GM19395 (cell line): Measurements from ENCODE around the gene PLBD1.

ENCODE experiments used
- ATAC-seq: cut with Tn5 transposase; IDR thresholded peaks from one replicate; pipeline ENCODE4 v1.9.1; 2021; ENCODE audit warnings: mild to moderate bottlenecking, moderate library complexity; ENCODE audit not compliant: unreplicated experiment

The PLBD1 gene

GRCh38 chr12:14570231-14570630, 2.5 kb upstream of the PLBD1 start:
- no peak for ATAC-seq

GRCh38 chr12:14564336-14564959, 3.2 kb downstream of the PLBD1 start:
- ATAC-seq: no peak

- no peak for ATAC-seq
Measured at GRCh38 chr12:14563046-14563445, 4.6 kb downstream of the PLBD1 start.

GRCh38 chr12:14562279-14562678, 5.4 kb downstream of the PLBD1 start:
- no peak for ATAC-seq

DNA sequence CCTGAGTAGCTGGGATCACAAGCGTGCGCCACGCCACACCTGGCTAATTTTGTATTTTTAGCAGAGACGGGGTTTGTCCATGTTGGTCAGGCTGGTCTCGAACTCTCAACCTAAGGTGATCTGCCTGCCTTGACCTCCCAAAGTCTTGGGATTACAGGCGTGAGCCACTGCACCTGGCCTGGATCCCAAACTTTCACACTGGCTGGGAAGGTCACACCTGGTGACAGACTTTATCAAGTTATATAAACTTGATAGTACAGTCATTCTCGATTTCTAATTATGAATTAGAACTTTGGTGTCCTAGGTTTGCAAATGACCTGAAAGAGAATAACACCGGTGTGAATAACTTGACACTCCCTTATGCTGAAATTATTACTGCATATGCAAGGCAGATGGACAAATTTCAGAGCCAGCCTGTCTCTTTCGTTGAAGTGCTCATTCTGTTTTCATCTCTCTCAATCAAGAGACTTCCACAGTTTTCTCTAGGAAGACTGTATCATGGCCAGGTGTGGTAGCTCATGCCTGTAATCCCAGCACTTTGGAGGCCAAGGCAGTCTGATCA, 5.9 kb downstream of the PLBD1 start:
- ATAC-seq: no peak

GRCh38 chr12:14560904-14561574, 6.6 kb downstream of the PLBD1 start:
- ATAC-seq: no peak

- no peak for ATAC-seq
Measured at GRCh38 chr12:14558473-14558959, 9.2 kb downstream of the PLBD1 start.

- no peak for ATAC-seq
Measured at GRCh38 chr12:14557966-14558365, 9.7 kb downstream of the PLBD1 start.

DNA sequence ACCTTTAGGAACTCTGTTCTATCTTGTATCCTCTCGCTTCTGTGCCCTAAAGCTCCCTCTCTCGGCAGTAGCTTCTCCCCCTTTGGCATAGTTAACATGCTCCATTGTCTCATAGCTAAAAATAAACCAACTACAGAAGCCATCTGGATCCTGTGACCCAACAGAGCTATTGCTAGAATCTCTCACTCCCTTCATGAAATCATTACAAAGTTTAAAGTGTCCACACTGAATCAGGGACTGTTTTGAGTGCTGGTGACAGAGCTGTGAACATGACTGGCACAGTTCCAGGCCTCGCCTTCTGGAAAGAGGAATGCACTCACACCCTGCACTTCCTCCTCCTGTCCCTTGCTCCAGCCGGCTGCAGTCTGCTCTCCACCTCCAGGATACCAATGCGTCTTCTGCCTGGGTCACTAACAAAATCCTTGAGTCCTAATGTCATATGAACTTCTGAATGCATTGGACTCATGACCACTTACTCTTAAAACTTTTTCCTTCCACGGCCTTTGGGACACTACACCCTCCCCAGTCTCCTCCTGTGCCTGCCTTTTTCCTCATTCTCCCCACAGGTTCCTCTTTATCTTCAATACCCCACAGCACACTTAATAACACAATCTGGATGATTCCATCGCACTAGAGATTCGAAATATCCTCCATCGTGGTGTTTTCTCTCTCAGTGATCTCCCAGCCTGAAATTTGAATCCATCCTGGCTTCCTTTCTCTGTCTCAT, 13.2 kb downstream of the PLBD1 start:
- no peak for ATAC-seq

GRCh38 chr12:14548609-14549008, 19.1 kb downstream of the PLBD1 start:
- ATAC-seq: no peak

DNA sequence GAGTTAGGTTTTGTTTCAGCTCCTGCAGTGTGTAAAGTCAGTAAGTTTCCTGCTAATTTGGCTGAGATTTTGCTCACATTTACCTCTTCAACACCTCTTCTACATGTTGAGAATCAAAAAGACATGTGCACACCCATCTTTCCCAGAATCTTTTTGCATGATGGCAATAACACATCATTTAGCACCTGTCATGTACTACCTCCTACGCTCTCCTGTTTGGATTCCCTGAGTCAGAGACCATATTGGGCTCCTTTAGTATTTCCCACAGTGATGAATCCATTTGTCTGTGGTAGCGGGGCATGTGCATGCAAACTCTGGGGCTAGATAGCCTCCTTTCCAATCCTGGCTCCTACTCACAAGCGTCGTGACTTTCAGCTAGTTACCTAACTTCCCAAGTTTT, 20.1 kb downstream of the PLBD1 start:
- no peak for ATAC-seq

GRCh38 chr12:14545144-14546124, 22.2 kb downstream of the PLBD1 start:
- ATAC-seq: no peak

DNA sequence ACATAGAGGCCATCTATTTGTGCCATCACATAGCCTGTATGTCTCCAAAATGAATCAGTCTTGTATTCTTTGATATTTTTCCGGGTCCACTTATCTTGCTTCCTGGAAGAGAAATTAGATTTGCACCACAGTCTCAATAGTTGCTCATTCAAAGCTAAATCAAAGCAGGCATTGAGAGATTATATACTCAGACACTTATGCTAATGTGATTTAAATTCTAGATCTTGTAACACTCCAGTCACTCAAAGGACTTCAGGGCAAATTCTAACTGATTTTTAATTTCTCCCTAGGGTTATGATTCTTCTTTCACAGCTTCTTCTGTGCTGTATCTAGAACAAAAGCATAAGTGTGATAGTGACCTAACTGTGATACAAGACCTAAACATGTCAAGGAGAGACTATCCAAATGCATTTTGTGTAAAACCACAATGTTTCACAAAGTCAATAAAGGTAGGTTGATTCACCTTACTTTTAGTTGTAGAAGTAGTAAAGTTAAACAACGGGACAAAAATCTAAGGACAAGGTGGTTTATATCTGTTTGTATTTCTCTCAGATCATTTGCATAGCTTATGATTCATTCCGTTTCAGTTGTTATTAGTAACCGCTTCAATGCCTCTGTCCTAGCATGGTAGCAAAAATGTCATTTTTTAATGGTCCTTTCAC, 26.8 kb downstream of the PLBD1 start:
- no peak for ATAC-seq

DNA sequence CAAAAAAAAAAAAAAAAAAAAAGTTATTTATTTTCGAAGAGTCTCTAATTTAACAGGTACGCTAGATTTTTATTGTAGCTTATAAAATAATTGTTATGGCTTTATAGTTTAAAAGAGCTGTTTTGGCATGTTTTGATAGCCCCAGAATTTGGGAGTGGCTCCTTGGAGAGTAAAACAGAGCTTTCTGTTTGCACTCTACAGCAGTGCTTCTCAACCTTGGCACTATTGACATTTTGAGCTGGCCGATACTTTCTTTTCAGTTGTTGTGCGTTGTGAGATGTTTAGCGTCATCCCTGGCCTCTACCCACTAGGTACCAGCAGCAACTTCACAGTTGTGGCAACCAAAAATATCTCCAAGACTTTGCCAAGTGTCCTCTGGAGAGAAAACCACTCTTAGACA, 30.6 kb downstream of the PLBD1 start:
- ATAC-seq: no peak

- ATAC-seq: no peak
Measured at GRCh38 chr12:14532152-14532551, 35.5 kb downstream of the PLBD1 start.

DNA sequence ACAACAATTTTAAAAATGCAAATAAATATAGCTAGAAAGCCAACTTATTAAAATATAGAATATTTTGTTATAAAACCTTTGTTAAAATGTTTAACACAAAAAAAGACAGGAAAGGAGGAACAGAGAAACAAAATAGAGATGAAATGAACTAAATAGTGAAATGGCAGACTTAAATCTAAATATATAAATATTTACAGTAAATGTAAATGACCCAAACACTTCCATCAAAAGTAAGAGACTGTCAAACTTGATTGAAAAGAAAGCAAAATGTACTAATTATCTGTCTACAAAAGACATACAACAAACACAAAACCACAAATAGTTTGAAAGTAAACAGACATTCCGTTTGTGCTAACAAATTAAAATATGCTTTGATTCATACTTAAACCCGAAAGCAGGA, 41.7 kb downstream of the PLBD1 start:
- no peak for ATAC-seq

GRCh38 chr12:14521822-14522221, 45.9 kb downstream of the PLBD1 start:
- no peak for ATAC-seq

DNA sequence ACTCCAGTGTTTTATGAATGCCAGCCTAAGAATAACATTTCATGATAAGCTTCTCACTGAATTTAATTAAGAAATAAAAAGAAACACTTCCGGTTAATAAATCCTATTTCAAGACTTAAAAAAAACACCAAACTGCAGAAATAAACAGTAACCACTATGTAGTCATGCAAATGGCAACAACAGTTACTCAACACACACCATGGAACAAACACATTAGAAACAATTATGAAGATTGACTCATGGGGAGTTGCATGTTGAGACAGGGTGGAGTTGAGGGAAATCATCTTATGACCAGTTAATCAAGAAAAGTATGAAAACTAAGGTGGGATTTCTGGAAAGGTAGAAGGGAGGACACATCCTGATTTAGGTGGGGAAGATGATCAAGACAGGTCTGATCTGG, 52.7 kb downstream of the PLBD1 start:
- ATAC-seq: no peak

GRCh38 chr12:14514154-14514842, 53.4 kb downstream of the PLBD1 start:
- ATAC-seq: no peak
